ENCODE measurements around the gene APOL2.
"Not testable (repeated sequence)": the region's sequence is repeated elsewhere in the genome, so short reads cannot be mapped to it uniquely, and the experiment has no call there.

APOL2 gene

GRCh38 chr22:36224245-36224644 lies 15.1 kb downstream of the APOL2 start:
- DNase-seq (ENCODE audit: low read depth in 2 of 2, low spot score in 1 of 2), result no peak

DNA sequence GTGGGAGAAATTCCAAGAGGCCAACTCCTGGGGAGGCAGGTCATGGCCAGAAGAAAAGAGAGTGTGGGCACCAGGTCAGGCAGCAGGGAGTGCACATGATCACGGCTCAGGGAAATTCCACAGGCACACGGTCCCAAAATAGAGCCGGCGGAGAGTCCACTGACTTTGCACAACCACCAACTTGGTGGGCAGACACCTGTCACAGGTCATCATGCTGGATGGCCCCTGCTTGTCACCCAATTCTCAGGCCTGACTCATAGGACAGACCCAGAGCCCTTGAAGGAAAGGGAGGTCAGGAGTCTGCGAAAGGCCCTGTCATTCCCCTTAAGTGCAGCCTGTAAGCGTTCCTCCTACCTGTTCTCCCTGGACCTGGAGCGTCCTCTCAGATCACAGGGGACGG lies 15.8 kb downstream of the APOL2 start:
- no peak for DNase-seq (ENCODE audit: low read depth in 2 of 2, low spot score in 1 of 2)

DNA sequence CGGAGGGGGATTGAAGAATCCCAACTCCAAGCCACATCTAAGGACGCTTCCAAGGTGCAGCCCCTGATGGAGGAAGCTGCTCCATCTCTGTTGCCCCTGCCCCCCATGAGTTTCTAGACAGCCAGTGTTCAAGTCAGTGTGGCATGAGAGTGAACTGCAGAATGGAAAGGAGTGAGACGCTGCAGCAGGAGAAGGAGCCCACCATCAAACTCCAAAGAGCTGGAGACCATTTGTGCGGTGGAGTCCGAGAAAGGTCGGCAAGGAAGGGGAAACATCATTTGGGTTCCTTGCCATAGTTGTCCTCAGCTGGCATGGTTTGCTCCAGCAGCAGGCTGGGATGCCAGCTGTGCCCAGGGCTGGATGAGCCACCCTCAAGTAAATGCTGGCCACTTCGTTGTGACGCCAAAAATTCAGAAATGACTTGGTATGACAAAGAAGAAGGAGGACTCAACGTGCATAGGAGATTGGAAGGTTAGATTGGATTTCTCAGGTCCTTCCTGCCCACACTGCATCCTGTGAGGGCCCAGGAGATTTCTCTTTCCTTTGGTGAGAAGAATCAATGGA lies 16.4 kb downstream of the APOL2 start:
- no peak for DNase-seq (ENCODE audit: low read depth in 2 of 2, low spot score in 1 of 2)

GRCh38 chr22:36221799-36222751 lies 17.3 kb downstream of the APOL2 start:
- no peak for DNase-seq (ENCODE audit: low read depth in 2 of 2, low spot score in 1 of 2)

GRCh38 chr22:36220451-36220921 lies 18.8 kb downstream of the APOL2 start:
- no peak for DNase-seq (ENCODE audit: low read depth in 2 of 2, low spot score in 1 of 2)

DNA sequence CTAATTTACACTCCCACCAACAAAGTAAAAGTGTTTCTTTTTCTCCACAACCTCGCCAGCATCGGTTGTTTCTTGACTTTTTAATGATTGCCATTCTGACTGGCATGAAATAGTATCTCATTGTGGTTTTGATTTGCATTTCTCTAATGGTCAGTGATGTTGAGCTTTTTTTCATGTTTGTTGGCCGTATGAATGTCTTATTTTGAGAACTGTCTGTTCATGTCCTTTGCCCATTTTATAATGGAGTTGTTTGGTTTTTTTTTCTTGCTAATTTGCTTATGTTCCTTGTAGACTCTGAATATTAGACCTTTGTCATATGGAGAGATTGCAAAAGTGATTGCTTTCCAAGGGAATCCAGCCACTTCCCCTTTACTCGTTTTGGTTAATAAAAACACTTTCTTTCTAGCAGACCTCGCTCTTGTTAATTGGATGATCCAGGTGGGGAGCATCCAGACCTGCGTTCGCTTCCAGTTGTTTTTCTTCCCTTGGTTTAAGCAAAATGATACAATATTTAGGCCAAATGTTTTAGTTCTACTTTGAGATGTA lies 20.6 kb downstream of the APOL2 start:
- DNase-seq (ENCODE audit: low read depth in 2 of 2, low spot score in 1 of 2), result no peak

DNA sequence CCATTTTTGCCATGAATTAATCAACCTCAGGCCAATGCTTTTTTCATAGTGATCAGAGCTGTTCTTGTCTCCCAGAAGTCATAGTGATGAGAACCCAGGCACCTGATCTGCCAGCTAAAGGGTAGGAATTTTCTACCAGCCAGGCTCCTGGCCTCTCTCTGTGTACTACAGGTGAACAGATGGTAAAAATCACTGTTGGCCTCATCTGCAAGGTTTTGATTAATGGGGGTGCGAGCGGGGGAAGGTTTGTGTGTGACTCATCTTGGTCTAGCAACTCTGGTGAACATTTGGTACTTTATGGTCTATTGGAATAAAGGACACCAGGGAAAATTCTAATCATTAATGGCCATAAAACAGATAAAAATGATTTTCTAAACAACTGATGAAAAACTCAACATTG lies 23.3 kb downstream of the APOL2 start:
- DNase-seq (ENCODE audit: low read depth in 2 of 2, low spot score in 1 of 2), result no peak

DNA sequence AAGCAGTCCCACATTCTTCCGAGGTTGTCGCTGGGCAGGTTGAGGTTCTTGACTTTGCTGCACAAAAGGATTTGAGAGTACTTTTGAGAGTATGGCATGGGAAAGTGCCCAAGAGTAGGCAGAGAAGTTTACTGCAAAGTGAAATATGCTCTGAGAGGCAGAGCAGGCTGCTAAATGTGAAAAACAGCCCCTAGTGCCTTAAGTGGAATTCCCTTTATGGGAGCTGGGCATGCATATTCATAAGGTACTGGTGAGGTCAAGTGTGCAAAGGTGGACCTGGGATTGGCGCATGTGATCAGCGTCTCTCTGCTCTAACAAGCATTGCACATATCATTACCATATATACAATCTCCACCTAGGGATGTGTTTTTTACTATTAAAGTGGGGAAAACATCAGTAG lies 25.7 kb downstream of the APOL2 start:
- DNase-seq (ENCODE audit: low read depth in 2 of 2, low spot score in 1 of 2), result no peak

- no peak for DNase-seq (ENCODE audit: low read depth in 2 of 2, low spot score in 1 of 2)
Observed at GRCh38 chr22:36212901-36213300, 26.4 kb downstream of the APOL2 start.

GRCh38 chr22:36211237-36211861 lies 28.0 kb downstream of the APOL2 start:
- no peak for DNase-seq (ENCODE audit: low read depth in 2 of 2, low spot score in 1 of 2)

DNA sequence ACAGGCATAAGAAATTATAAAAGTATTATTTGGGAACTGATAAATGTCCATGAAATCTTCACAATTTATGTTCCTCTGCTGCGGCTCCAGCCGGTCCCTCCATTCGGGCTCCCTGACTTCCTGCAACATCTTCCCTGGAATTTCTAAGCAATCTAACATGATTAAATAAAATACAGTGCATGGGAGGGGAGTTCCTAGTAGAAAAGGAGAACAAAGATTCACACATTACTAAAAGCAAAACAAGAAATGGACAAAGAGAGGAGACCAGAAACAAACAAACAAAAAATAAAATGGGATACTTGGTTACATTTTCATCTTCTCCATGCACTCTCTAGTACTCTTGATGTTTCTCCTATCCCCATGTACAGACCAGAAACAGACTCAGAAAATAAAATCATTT lies 29.1 kb downstream of the APOL2 start:
- no peak for DNase-seq (ENCODE audit: low read depth in 2 of 2, low spot score in 1 of 2)

GRCh38 chr22:36209488-36209908 lies 29.8 kb downstream of the APOL2 start:
- DNase-seq (ENCODE audit: low read depth in 2 of 2, low spot score in 1 of 2), result not testable (repeated sequence)

- DNase-seq (ENCODE audit: low read depth in 2 of 2, low spot score in 1 of 2), result no peak
Observed at GRCh38 chr22:36208914-36209313, 30.4 kb downstream of the APOL2 start.

- no peak for DNase-seq (ENCODE audit: low read depth in 2 of 2, low spot score in 1 of 2)
Observed at GRCh38 chr22:36208162-36208765, 31.1 kb downstream of the APOL2 start.

DNA sequence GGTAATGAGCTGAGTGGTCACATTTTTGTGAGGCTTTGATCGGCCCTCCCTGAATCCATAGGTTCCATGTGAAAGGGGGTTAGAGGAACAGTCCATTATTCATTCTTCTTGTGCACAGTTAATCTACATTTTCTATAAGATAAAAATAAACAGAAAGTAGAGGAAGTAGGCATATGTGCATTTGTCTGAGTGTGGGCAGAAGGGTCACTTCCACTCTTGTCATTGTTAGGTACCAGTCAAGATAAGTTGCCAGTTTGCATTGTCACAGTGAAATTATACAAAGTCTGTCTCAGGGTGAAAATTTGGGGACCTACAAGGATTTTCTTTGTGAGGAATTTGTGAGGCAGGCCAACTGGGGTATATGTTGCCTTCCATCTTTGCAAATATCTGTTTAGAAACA lies 33.1 kb downstream of the APOL2 start:
- no peak for DNase-seq (ENCODE audit: low read depth in 2 of 2, low spot score in 1 of 2)

- DNase-seq (ENCODE audit: low read depth in 2 of 2, low spot score in 1 of 2), result not testable (repeated sequence)
Observed at GRCh38 chr22:36205573-36205972, 33.8 kb downstream of the APOL2 start.

DNA sequence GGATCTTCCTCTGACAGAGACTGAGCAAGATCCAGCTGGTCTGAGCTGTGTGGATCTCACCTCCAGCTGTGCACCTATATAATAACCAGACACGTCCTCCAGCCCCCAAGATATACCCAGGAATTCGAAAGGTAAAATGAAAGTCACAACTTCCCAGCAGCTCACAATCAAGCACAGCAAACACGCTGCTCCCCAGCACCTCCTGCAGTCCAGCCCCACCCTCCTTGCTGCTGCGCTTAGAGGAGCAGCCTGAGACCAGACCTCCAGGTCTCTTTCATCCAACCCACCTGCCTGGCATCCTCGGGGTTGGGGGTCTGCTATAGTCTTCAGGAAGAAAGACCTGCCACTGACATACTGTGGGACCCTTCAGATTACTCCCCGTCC lies 34.7 kb downstream of the APOL2 start:
- no peak for DNase-seq (ENCODE audit: low read depth in 2 of 2, low spot score in 1 of 2)

- no peak for DNase-seq (ENCODE audit: low read depth in 2 of 2, low spot score in 1 of 2)
Observed at GRCh38 chr22:36204001-36204631, 35.2 kb downstream of the APOL2 start.

- not testable (repeated sequence) for DNase-seq (ENCODE audit: low read depth in 2 of 2, low spot score in 1 of 2)
Observed at GRCh38 chr22:36203441-36203840, 35.9 kb downstream of the APOL2 start.

GRCh38 chr22:36202906-36203305 lies 36.4 kb downstream of the APOL2 start:
- DNase-seq (ENCODE audit: low read depth in 2 of 2, low spot score in 1 of 2), result not testable (repeated sequence)

Measured in stimulated activated CD8-positive, alpha-beta memory T cell treated with anti-CD3 and anti-CD28 coated beads, Interleukin-4, amount 100 ng/mL, for 1 hour (primary cell).